B cell (primary cell): Measurements from ENCODE around the gene PATE1. TPM values are rescaled to one million over a fixed set of nuclear protein-coding genes. Genes with fewer than 3 reads are reported as not detected.

Experiments
- ATAC-seq: fragments of 200-7000 bp; cut with Tn5 transposase; one replicate; pipeline ENCODE4 v1.10.0; 2021; ENCODE audit warnings: low read depth, mild to moderate bottlenecking, moderate number of reproducible peaks, moderate library complexity
- CTCF ChIA-PET: fragments of 350-600 bp; sonication (Branson Sonifier 250); formaldehyde crosslinking; loops from one replicate; lab custom pipeline; 2021; ENCODE audit warnings: antibody characterized with exemption, inconsistent platforms; lab: Charles Lee
- POLR2A ChIA-PET: fragments of 350-600 bp; sonication (Branson Sonifier 250); formaldehyde crosslinking; loops from one replicate; lab custom pipeline; 2021; ENCODE audit warnings: antibody characterized with exemption; lab: Charles Lee
- DNase-seq: peaks from one replicate; pipeline ENCODE4 v3.0.0; 2013
- H2AFZ ChIP-seq: 2 replicates; pipeline ENCODE4 v1.6.1; 2012; ENCODE audit warnings: mild to moderate bottlenecking, low read depth, low read length; ENCODE audit not compliant: insufficient read depth, poor library complexity, severe bottlenecking
- H3K27ac ChIP-seq, 2 donors: 1 replicate in 1 of 2; 2 replicates in 1 of 2; pipeline ENCODE4 v1.5.1; 2012 to 2013; ENCODE audit warnings: low read length in 2 of 2, mild to moderate bottlenecking in 2 of 2, moderate library complexity in 1 of 2
- H3K27me3 ChIP-seq, 4 experiments: fragments of 200-600 bp in 1 of 4; sonication (generic) in 1 of 4; replicated peaks in 1 of 4; 1 replicate in 2 of 4; 2 replicates in 2 of 4; pipeline versions ENCODE4 v1.6.1 to v1.7.0; 2013 to 2016; ENCODE audit warnings: low read length in 3 of 4, mild to moderate bottlenecking in 2 of 4, mixed read lengths in 1 of 4, moderate library complexity in 1 of 4; ENCODE audit not compliant: insufficient read depth in 4 of 4, control insufficient read depth in 3 of 4; ENCODE audit errors: control extremely low read depth in 1 of 4
- H3K36me3 ChIP-seq, 2 experiments: replicated peaks in 1 of 2; 1 replicate in 1 of 2; 2 replicates in 1 of 2; pipeline versions ENCODE4 v1.6.1 to v1.7.1; 2013; ENCODE audit warnings: low read length in 1 of 2; ENCODE audit not compliant: insufficient read depth in 2 of 2, control insufficient read depth in 1 of 2; ENCODE audit errors: control extremely low read depth in 1 of 2, extremely low read depth in 1 of 2
- H3K4me1 ChIP-seq, 2 donors: fragments of 200-600 bp in 1 of 2; sonication (generic) in 1 of 2; 1 replicate in 1 of 2; 2 replicates in 1 of 2; pipeline versions ENCODE4 v1.5.1 to v1.6.1; 2013 to 2017; ENCODE audit warnings: low read length in 2 of 2; ENCODE audit not compliant: control insufficient read depth in 2 of 2, insufficient read depth in 2 of 2
- H3K4me2 ChIP-seq: replicated peaks from 2 replicates; pipeline ENCODE3; 2012; ENCODE audit warnings: mild to moderate bottlenecking, low read depth, low read length; ENCODE audit not compliant: poor library complexity, severe bottlenecking
- H3K4me3 ChIP-seq, 5 experiments: fragments of 200-600 bp in 1 of 5; sonication (generic) in 1 of 5; 1 replicate in 3 of 5; 2 replicates in 2 of 5; pipeline versions ENCODE4 v1.5.1 to v1.7.0; 2011 to 2016; ENCODE audit warnings: low read length in 4 of 5, mild to moderate bottlenecking in 4 of 5, low read depth in 2 of 5, control low read depth in 1 of 5, moderate library complexity in 1 of 5; ENCODE audit not compliant: insufficient read depth in 1 of 5; ENCODE audit errors: control extremely low read depth in 1 of 5, extremely low read depth in 1 of 5
- H3K79me2 ChIP-seq: fragments of 200-600 bp; sonication (generic); one replicate; pipeline ENCODE4 v1.6.0; 2016; ENCODE audit warnings: low read length; ENCODE audit not compliant: control insufficient read depth, insufficient read depth
- H3K9ac ChIP-seq: fragments of 200-600 bp; sonication (generic); 2 replicates; pipeline ENCODE4 v1.6.1; 2017; ENCODE audit warnings: mild to moderate bottlenecking, low read length, moderate library complexity
- H3K9me3 ChIP-seq, 3 donors: one replicate each; pipeline versions ENCODE4 v1.6.1 to v1.7.1; 2013; ENCODE audit warnings: low read length in 2 of 3; ENCODE audit not compliant: control insufficient read depth in 2 of 3, insufficient read depth in 1 of 3; ENCODE audit errors: control extremely low read depth in 1 of 3
- H4K20me1 ChIP-seq: 2 replicates; pipeline ENCODE4 v1.6.0; 2012; ENCODE audit warnings: mild to moderate bottlenecking, low read length; ENCODE audit not compliant: insufficient read depth, control insufficient read depth, poor library complexity, severe bottlenecking
- H3K27ac Mint-ChIP-seq: one replicate; pipeline ENCODE4 v1.8.0; 2021; ENCODE audit warnings: mixed read lengths
- H3K27me3 Mint-ChIP-seq: one replicate; pipeline ENCODE4 v1.8.0; 2021; ENCODE audit warnings: mixed read lengths
- H3K4me1 Mint-ChIP-seq: one replicate; pipeline ENCODE4 v1.8.0; 2021; ENCODE audit warnings: mixed read lengths
- H3K4me3 Mint-ChIP-seq: one replicate; pipeline ENCODE4 v1.8.0; 2021; ENCODE audit warnings: mixed read lengths
- H3K9me3 Mint-ChIP-seq: one replicate; pipeline ENCODE4 v1.8.0; 2022; ENCODE audit warnings: mixed read lengths; ENCODE audit not compliant: insufficient read depth
- EZH2 ChIP-seq: IDR thresholded peaks from 2 replicates; pipeline ENCODE4 v1.6.1; 2012; ENCODE audit warnings: borderline replicate concordance, low read depth, mild to moderate bottlenecking, moderate library complexity, low read length; ENCODE audit not compliant: insufficient read depth, poor library complexity, severe bottlenecking
- WGBS: methylation state at CpG from one replicate; pipeline ENCODE4 v1.1.5; 2013; ENCODE audit warnings: missing lambda C conversion rate; ENCODE audit not compliant: insufficient coverage; 5-methylcytosine and 5-hydroxymethylcytosine counted together
- intact Hi-C: fragments of 100-400 bp; cut with micrococcal nuclease; formaldehyde crosslinking; loops from one replicate; pipeline ENCODE4 v1.10.0; 2022
- polyA plus RNA-seq: library from polyadenylated mRNA; depleted of rRNA; stranded (reverse); fragments of >200 nt; gene quantifications from 2 replicates; pipeline ENCODE4 v1.2.3, GENCODE V29; 2012
- total RNA-seq, 2 donors: library from RNA; stranded (reverse); fragments of 120-200 nt in 1 of 2; gene quantifications; 1 replicate in 1 of 2; 2 replicates in 1 of 2; pipeline versions ENCODE4 v1.2.3 to v1.2.4, GENCODE V29; 2013 to 2022
- TF ChIP-seq, protein P1 (sequence below): fragments of 200-600 bp; IDR thresholded peaks from one replicate; pipeline ENCODE4 v1.8.0; 2022; ENCODE audit warnings: antibody characterized with exemption, mild to moderate bottlenecking

The PATE1 gene
- total and polyA plus RNA-seq, 2 donors (not counting 1 experiment from before 2014, with no cell fraction given) = not detected

DNA sequence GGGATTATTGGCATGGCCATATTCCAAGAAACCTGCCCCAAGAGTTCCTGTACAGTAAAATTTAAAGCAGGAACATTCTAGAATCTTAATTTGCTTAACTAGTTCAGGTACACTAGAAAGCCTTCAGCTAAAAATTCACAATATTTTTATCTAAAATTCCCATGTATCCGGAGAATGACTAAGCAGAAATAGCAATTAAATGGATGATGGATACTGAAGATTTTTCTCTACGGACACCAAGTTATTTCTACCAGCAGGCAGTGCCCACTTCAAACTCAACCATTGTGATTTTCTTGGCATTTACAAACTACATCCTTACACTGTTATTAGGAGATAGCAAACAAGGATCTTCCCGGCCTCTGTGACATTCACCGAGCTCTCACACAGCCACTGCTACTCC lies 44.7 kb downstream of the PATE1 start:
- intact Hi-C loops = no loop called here
- no peak for DNase-seq

DNA sequence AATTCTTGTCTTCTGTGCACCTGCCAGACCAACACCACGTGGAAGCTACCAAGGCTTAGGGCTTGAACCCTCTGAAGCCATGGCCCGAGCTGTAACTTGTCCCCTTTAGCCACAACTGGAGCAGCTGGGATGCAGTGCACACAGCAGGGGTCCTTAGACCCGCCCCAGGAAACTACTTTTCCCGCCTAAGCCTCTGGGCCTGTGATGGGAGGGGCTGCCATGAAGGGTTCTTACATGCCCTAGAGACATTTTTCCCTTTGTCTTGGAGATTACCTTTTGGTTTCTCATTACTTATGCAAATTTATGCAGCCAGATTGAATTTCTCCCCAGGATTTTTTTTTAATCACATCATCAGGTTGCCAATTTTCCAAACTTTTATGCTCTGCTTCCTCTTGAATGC lies 51.6 kb downstream of the PATE1 start:
- intact Hi-C loops = no loop called here
- TF ChIP-seq, protein P1, sequence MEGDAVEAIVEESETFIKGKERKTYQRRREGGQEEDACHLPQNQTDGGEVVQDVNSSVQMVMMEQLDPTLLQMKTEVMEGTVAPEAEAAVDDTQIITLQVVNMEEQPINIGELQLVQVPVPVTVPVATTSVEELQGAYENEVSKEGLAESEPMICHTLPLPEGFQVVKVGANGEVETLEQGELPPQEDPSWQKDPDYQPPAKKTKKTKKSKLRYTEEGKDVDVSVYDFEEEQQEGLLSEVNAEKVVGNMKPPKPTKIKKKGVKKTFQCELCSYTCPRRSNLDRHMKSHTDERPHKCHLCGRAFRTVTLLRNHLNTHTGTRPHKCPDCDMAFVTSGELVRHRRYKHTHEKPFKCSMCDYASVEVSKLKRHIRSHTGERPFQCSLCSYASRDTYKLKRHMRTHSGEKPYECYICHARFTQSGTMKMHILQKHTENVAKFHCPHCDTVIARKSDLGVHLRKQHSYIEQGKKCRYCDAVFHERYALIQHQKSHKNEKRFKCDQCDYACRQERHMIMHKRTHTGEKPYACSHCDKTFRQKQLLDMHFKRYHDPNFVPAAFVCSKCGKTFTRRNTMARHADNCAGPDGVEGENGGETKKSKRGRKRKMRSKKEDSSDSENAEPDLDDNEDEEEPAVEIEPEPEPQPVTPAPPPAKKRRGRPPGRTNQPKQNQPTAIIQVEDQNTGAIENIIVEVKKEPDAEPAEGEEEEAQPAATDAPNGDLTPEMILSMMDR = no peak
- no peak for TF ChIP-seq EZH2
- Histone ChIP-seq H3K9me3 (peaks cover 0 to 12% (median 7%) of the 10 kb centered on the region in 3 donors), H3K36me3 (no peaks in the 10 kb centered on the region), H3K27me3 (no peaks in the 10 kb centered on the region), H3K4me1 (no peaks in the 10 kb centered on the region), H3K4me2 (no peak overlapping the region), H3K9ac (no peak overlapping the region), H3K27ac (no peak overlapping the region), H4K20me1 (no peaks in the 10 kb centered on the region), H3K79me2 (no peaks in the 10 kb centered on the region), H2AFZ (no peak overlapping the region), H3K4me3 (no peak overlapping the region)
- Mint-ChIP-seq H3K4me1 (no peaks in the 10 kb centered on the region), H3K9me3 (peaks cover 30% of the 10 kb centered on the region), H3K27ac (no peak overlapping the region), H3K4me3 (no peak overlapping the region), H3K27me3 (peaks cover 8% of the 10 kb centered on the region)
- ChIA-PET CTCF (no interaction called here), POLR2A (no interaction called here)
- ATAC-seq = no peak
- WGBS = 0% methylated on average over 1 of the region's 4 CpGs
- no peak for DNase-seq

More for the DNA sequence above, 44.7 kb downstream of the PATE1 start:
- no peaks in the 10 kb centered on the region for H3K79me2 ChIP-seq
- ChIA-PET POLR2A (no interaction called here), CTCF (no interaction called here)
- H3K27me3 ChIP-seq = no peaks in the 10 kb centered on the region
- peaks cover 14% of the 10 kb centered on the region for H3K9me3 Mint-ChIP-seq
- H3K9me3 ChIP-seq = peaks cover 0 to 4% (median 2%) of the 10 kb centered on the region in 3 donors
- no peak overlapping the region for H3K4me3 ChIP-seq
- H4K20me1 ChIP-seq = no peaks in the 10 kb centered on the region
- TF ChIP-seq, protein P1 = no peak
- TF ChIP-seq EZH2 = no peak
- WGBS = 91% methylated on average over 2 of the region's 4 CpGs
- no peak for ATAC-seq
- H3K36me3 ChIP-seq = no peaks in the 10 kb centered on the region
- no peak overlapping the region for H3K27ac ChIP-seq
- peaks cover 4% of the 10 kb centered on the region for H3K27me3 Mint-ChIP-seq
- H2AFZ ChIP-seq = no peak overlapping the region
- H3K4me3 Mint-ChIP-seq = no peak overlapping the region
- no peak overlapping the region for H3K27ac Mint-ChIP-seq
- H3K9ac ChIP-seq = no peak overlapping the region
- no peaks in the 10 kb centered on the region for H3K4me1 Mint-ChIP-seq
- H3K4me2 ChIP-seq = no peak overlapping the region
- no peaks in the 10 kb centered on the region for H3K4me1 ChIP-seq

Other genes with a start within 250 kb of the PATE1 start
- gene EI24, start 176.8 kb upstream of the PATE1 start, total RNA-seq = 20.2 and 21.9 TPM in 2 replicates
- gene EI24, start 176.8 kb upstream of the PATE1 start, polyA plus RNA-seq = 12.9 and 15.6 TPM in 2 replicates
- 76.1 and 78.4 TPM in 2 replicates for gene STT3A, start 153.4 kb upstream of the PATE1 start, total RNA-seq
- gene STT3A, start 153.4 kb upstream of the PATE1 start, polyA plus RNA-seq = 29.0 and 29.7 TPM in 2 replicates
- 3.0 and 3.5 TPM in 2 replicates for gene CHEK1, start 121.1 kb upstream of the PATE1 start, total RNA-seq
- 0.81 and 3.3 TPM in 2 replicates for gene CHEK1, start 121.1 kb upstream of the PATE1 start, polyA plus RNA-seq
- not detected in 2 replicates for gene ACRV1, start 65.4 kb upstream of the PATE1 start, total RNA-seq
- gene ACRV1, start 65.4 kb upstream of the PATE1 start, polyA plus RNA-seq = not detected in 2 replicates
- not detected in 2 replicates for gene PATE2, start 32.5 kb downstream of the PATE1 start, total RNA-seq
- not detected in 2 replicates for gene PATE2, start 32.5 kb downstream of the PATE1 start, polyA plus RNA-seq
- gene PATE3, start 41.8 kb downstream of the PATE1 start, total RNA-seq = not detected in 2 replicates
- gene PATE3, start 41.8 kb downstream of the PATE1 start, polyA plus RNA-seq = not detected in 2 replicates
- gene PATE4, start 87.0 kb downstream of the PATE1 start, total RNA-seq = not detected in 2 replicates
- not detected in 2 replicates for gene PATE4, start 87.0 kb downstream of the PATE1 start, polyA plus RNA-seq
- 9.4 and 9.9 TPM in 2 replicates for gene HYLS1, start 141.4 kb downstream of the PATE1 start, total RNA-seq
- 3.1 and 4.4 TPM in 2 replicates for gene HYLS1, start 141.4 kb downstream of the PATE1 start, polyA plus RNA-seq
- 7.8 and 8.1 TPM in 2 replicates for gene PUS3, start 156.9 kb downstream of the PATE1 start, total RNA-seq
- gene PUS3, start 156.9 kb downstream of the PATE1 start, polyA plus RNA-seq = 1.8 and 2.7 TPM in 2 replicates
- gene DDX25, start 158.2 kb downstream of the PATE1 start, total RNA-seq = not detected in 2 replicates
- 0.36 TPM in 1 of 2 replicates, not detected in the other for gene DDX25, start 158.2 kb downstream of the PATE1 start, polyA plus RNA-seq
- gene VSIG10L2, start 199.8 kb downstream of the PATE1 start, total RNA-seq = not detected in 2 replicates
- gene VSIG10L2, start 199.8 kb downstream of the PATE1 start, polyA plus RNA-seq = not detected in 2 replicates